GM21360 (cell line): Measurements from ENCODE around the gene CALD1.
A peak's percentile ranks its signal among the peaks of the same experiment; 100 is the strongest.
"Not testable (repeated sequence)": the region's sequence is repeated elsewhere in the genome, so short reads cannot be mapped to it uniquely, and the experiment has no call there.

ENCODE experiments used
- ATAC-seq: cut with Tn5 transposase; IDR thresholded peaks from one replicate; pipeline ENCODE4 v1.9.1; 2021; ENCODE audit warnings: mild to moderate bottlenecking, moderate library complexity; ENCODE audit not compliant: unreplicated experiment

The CALD1 gene

GRCh38 chr7:134945691-134946090, 166.3 kb downstream of the CALD1 start:
- no peak for ATAC-seq

DNA sequence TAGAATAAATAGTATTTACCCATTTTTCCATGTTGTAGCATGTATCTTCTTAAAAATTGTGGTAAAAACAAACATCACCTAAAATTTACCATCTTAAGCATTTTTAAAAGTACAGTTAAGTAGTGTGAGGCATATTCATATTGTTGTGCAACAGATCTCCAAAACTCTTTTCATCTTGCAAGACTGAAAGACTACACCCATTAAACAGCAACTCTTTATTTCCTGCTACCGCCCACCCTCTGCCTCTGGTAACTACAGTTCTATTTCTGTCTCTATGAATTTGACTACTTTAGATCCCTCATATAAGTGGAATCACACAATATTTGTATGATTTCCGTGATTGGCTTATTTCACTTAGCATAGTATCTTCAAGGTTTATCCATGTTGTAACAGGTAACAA, 166.8 kb downstream of the CALD1 start:
- no peak for ATAC-seq

DNA sequence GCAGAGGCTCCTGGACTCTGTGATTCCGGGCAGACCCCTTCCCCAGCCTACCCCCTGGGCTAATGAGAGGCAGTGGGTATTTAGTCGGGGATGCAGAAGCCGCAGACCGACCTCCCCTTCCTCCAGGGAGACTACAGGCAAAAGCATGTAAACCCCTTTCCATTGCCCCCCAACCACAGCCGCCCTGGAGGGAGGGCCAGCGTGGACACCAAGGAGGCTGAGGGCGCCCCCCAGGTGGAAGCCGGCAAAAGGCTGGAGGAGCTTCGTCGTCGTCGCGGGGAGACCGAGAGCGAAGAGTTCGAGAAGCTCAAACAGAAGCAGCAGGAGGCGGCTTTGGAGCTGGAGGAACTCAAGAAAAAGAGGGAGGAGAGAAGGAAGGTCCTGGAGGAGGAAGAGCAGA, 167.9 kb downstream of the CALD1 start:
- ATAC-seq, result no peak

DNA sequence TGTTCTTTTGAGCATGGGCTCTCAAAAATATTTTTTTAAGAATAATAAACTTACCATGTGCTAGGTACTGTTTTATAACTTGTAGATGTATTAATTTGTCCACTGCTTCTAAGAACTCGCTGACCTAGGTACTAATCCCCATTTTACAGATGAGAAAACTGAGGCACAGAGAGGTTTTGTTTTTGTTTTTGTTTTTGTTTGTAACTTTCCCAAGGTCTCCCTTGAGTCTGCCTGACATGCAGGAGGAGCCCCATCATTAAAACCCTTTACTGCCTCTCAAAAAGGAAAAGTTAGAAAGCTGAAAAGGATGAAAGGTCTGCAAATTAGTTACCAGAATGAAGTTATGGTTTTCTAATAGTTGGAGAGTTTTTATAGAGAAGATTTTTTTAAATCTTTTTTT, 168.4 kb downstream of the CALD1 start:
- ATAC-seq, result no peak

DNA sequence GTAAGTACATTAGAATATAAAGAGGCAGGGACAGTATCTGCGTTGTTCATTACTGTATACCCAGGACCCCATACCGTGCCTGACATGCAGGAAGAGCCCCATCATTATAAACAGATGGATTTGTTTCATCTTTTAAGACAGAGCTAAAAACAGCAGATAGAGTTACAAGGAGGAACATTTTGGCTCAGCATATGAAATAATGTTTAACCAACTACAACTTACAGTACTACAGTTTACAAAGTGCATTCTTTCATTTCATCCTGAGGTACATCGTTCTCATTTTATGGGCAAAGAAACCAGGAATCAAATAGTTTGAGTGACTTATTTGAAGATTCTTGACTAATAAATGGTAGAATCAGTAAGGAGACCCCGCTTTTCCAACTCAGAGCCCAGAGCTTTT, 168.8 kb downstream of the CALD1 start:
- no peak for ATAC-seq

GRCh38 chr7:134948736-134949135, 169.3 kb downstream of the CALD1 start:
- no peak for ATAC-seq

DNA sequence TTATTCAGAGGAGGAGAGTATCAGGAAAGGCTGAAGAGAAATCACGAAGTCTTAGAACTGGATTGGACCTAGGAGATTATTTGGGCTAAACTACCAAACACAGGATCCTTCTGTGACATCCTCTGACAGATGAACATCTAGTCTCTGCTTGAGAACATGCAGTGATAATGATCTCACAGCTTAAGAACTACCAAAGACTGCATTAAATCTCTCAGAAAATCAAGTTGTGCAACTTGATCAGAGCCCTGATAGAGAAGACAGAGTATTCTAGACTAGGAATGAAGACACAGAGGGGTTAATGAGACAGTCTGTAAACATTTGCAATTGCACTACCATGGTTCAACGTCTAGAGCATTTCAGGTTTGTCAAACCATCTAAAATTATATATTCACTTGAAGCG, 169.7 kb downstream of the CALD1 start:
- ATAC-seq, result no peak

DNA sequence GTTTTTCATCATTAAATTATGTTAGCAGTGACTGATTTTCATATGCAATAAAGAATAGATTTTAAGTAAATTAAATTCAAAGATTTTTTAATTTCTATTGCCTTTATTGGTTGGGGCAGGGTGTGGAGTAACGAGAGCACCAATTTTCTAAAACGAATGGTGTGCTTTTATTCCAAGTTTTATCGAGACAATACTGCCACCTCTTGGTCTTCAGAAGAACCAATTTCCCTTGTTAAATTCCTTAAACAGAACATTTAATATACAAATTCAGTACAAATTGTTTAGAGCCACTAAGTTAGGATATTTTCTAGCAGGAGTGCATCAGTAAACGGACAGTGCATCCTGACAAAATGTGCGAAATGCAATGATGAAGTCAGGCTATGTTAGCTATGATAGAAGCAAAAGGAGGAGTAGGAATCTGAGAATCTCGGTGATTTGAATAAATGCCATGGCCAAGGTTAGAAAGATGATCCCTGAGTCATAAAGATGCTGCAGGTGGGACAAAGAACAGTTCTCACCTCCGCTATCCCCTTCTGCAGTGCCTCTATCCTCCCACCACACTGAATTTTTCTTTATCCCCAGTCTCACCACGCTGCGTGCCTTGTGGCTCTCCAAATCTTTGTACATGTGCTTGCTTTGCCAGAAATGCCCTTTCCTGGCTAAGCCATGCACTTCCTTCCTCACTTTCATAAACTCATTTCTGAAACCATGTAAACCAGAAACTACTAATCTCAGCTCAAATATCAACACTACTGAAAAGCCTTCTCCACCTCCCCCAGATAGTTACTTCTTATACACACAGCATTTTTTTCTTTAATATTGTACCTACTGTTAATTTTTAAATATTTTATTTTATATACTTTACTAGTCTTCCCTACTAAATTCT, 175.0 kb downstream of the CALD1 start:
- ATAC-seq, result no peak

GRCh38 chr7:134957005-134957404, 177.6 kb downstream of the CALD1 start:
- no peak for ATAC-seq

GRCh38 chr7:134959810-134960209, 180.4 kb downstream of the CALD1 start:
- no peak for ATAC-seq

- no peak for ATAC-seq
Measured at GRCh38 chr7:134962270-134962780, 182.9 kb downstream of the CALD1 start.

GRCh38 chr7:134963036-134963435, 183.6 kb downstream of the CALD1 start:
- no peak for ATAC-seq

- no peak for ATAC-seq
Measured at GRCh38 chr7:134966691-134967090, 187.3 kb downstream of the CALD1 start.

DNA sequence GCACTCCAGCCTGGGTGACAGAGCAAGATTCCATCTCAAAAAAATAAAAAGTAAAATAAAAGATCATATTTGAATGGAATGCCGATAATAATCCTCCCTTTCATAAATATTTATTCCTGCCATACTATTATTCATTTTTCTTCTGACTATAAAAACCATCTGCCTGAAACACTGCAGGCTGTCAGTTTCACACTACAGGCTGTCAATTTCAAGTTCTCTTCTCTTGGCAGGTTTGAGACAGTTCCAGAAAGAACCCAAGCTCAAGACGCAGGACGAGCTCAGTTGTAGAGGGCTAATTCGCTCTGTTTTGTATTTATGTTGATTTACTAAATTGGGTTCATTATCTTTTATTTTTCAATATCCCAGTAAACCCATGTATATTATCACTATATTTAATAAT, 188.7 kb downstream of the CALD1 start:
- ATAC-seq, result no peak

DNA sequence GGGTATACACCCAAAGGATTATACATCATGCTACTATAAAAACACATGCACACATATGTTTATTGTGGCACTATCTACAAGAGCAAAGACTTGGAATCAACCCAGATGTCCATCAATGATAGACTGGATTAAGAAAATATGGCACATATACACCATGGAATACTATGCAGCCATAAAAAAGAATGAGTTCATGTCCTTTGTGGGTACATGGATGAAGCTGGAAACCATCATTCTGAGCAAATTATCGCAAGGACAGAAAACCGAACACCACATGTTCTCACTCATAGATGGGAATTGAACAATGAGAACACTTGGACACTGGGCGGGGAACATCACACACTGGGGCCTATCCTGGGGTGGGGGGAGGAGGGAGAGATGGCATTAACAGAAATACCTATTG, 202.2 kb downstream of the CALD1 start:
- ATAC-seq, result not testable (repeated sequence)

DNA sequence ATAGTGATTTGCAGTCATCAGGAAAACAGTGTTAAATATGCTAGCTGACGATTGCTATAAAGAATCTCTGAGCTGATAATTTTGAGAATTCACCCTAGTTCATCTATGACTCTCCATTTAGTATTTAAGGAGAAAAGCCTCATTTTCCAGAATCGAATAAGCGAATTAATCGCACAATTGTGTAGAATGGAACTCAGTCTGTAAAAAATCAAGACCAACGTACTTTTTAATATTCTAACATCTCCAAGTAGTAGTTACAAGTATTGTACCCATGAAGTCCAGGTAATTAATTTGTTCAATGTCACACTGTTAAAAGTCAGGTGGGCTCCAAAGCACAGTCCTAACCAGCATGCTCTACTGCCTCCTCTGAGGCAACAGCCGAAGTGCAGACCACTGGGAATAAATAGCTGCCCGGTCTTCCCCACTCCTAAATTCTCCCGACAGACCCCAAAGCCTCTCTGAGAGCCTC, 206.5 kb downstream of the CALD1 start:
- ATAC-seq, result peak; percentile 36

- ATAC-seq, result peak; percentile 92
Measured at GRCh38 chr7:134986363-134987251, 207.2 kb downstream of the CALD1 start, which contains the start of gene AGBL3. Gene AGBL3 (plus strand): TSS chr7:134986508. CDS start chr7:134987934, 1,426 bp downstream.

DNA sequence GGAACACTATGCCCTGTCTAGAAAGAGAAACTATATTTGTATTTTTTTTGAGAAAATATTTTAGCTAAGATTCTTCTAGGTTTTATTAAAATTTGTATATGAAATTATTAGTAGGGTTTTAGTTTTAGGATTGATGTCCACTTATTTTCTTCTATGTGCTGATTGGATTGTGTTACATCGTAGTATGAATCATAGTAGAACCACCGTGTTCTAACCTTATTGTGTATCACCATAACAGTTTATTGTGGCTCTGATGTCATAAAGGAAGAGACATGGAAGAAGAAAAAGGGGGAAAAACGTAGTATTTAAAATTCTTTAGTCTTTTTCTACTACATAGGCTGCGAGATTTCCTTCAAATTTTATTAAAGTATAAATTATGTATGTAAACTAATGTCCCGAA, 208.7 kb downstream of the CALD1 start:
- ATAC-seq, result no peak

- ATAC-seq, result no peak
Measured at GRCh38 chr7:134991469-134992339, 212.3 kb downstream of the CALD1 start.

GRCh38 chr7:134992626-134993179, 213.3 kb downstream of the CALD1 start:
- peak; percentile 65 for ATAC-seq
